Measurements from ENCODE around the gene ASTN2.

ASTN2 gene

GRCh38 chr9:116623715-116624114 is 791.1 kb downstream of the ASTN2 start:
- no peak for ATAC-seq (replicated peaks)
- no peak overlapping the region for H3K4me3 Mint-ChIP-seq
- H3K36me3 Mint-ChIP-seq (ENCODE audit: insufficient read depth) = no peaks in the 10 kb centered on the region
- no peaks in the 10 kb centered on the region for H3K4me1 Mint-ChIP-seq (ENCODE audit: low read depth in 2 of 2)
- no peaks in the 10 kb centered on the region for H3K27me3 Mint-ChIP-seq
- no peaks in the 10 kb centered on the region for H3K9me3 Mint-ChIP-seq
- no peak for DNase-seq
- no peak overlapping the region for H3K27ac Mint-ChIP-seq

- Mint-ChIP-seq H3K4me1 (ENCODE audit: low read depth in 2 of 2) (no peaks in the 10 kb centered on the region), H3K27ac (no peak overlapping the region), H3K36me3 (ENCODE audit: insufficient read depth) (no peaks in the 10 kb centered on the region), H3K27me3 (no peaks in the 10 kb centered on the region), H3K4me3 (no peak overlapping the region), H3K9me3 (peaks cover 0 to 6% of the 10 kb centered on the region in 2 donors)
- DNase-seq = no peak
- ATAC-seq (replicated peaks) = no peak
Measured at GRCh38 chr9:116617389-116617788, 797.5 kb downstream of the ASTN2 start.

- H3K4me1 Mint-ChIP-seq (ENCODE audit: low read depth in 2 of 2) = no peaks in the 10 kb centered on the region
- H3K27ac Mint-ChIP-seq = no peak overlapping the region
- ATAC-seq (replicated peaks) (no peak), DNase-seq (no peak)
- no peaks in the 10 kb centered on the region for H3K36me3 Mint-ChIP-seq (ENCODE audit: insufficient read depth)
- H3K9me3 Mint-ChIP-seq = peaks cover 0 to 8% of the 10 kb centered on the region in 2 donors
- no peak overlapping the region for H3K4me3 Mint-ChIP-seq
- H3K27me3 Mint-ChIP-seq = no peaks in the 10 kb centered on the region
Measured at GRCh38 chr9:116616304-116616914, 798.4 kb downstream of the ASTN2 start.

GRCh38 chr9:116608064-116608463 is 806.8 kb downstream of the ASTN2 start:
- Mint-ChIP-seq H3K9me3 (peaks cover 0 to 8% of the 10 kb centered on the region in 2 donors), H3K27ac (no peak overlapping the region), H3K4me1 (ENCODE audit: low read depth in 2 of 2) (no peaks in the 10 kb centered on the region), H3K36me3 (ENCODE audit: insufficient read depth) (peaks cover 3% of the 10 kb centered on the region), H3K27me3 (no peaks in the 10 kb centered on the region), H3K4me3 (no peak overlapping the region)
- ATAC-seq (replicated peaks) = no peak
- DNase-seq = no peak

- Mint-ChIP-seq H3K36me3 (ENCODE audit: insufficient read depth) (peaks cover 3% of the 10 kb centered on the region), H3K4me1 (ENCODE audit: low read depth in 2 of 2) (no peaks in the 10 kb centered on the region), H3K9me3 (no peaks in the 10 kb centered on the region), H3K4me3 (no peak overlapping the region), H3K27ac (no peak overlapping the region), H3K27me3 (no peaks in the 10 kb centered on the region)
- no peak for DNase-seq
- no peak for ATAC-seq (replicated peaks)
Measured at GRCh38 chr9:116605904-116606341, 808.9 kb downstream of the ASTN2 start.

GRCh38 chr9:116605060-116605459 is 809.8 kb downstream of the ASTN2 start:
- Mint-ChIP-seq H3K36me3 (ENCODE audit: insufficient read depth) (peaks cover 3% of the 10 kb centered on the region), H3K4me1 (ENCODE audit: low read depth in 2 of 2) (no peaks in the 10 kb centered on the region), H3K27ac (no peak overlapping the region), H3K9me3 (no peaks in the 10 kb centered on the region), H3K4me3 (no peak overlapping the region), H3K27me3 (no peaks in the 10 kb centered on the region)
- DNase-seq (no peak), ATAC-seq (replicated peaks) (no peak)

GRCh38 chr9:116604251-116604650 is 810.6 kb downstream of the ASTN2 start:
- Mint-ChIP-seq H3K27me3 (no peaks in the 10 kb centered on the region), H3K36me3 (ENCODE audit: insufficient read depth) (no peaks in the 10 kb centered on the region), H3K4me3 (no peak overlapping the region), H3K27ac (no peak overlapping the region), H3K9me3 (no peaks in the 10 kb centered on the region), H3K4me1 (ENCODE audit: low read depth in 2 of 2) (no peaks in the 10 kb centered on the region)
- DNase-seq (no peak), ATAC-seq (replicated peaks) (no peak)

- no peaks in the 10 kb centered on the region for H3K27me3 Mint-ChIP-seq
- no peak overlapping the region for H3K27ac Mint-ChIP-seq
- H3K4me3 Mint-ChIP-seq = no peak overlapping the region
- no peaks in the 10 kb centered on the region for H3K4me1 Mint-ChIP-seq (ENCODE audit: low read depth in 2 of 2)
- no peaks in the 10 kb centered on the region for H3K9me3 Mint-ChIP-seq
- ATAC-seq (replicated peaks) (no peak), DNase-seq (no peak)
- no peaks in the 10 kb centered on the region for H3K36me3 Mint-ChIP-seq (ENCODE audit: insufficient read depth)
Measured at GRCh38 chr9:116599342-116599884, 815.4 kb downstream of the ASTN2 start.

GRCh38 chr9:116596646-116597045 is 818.2 kb downstream of the ASTN2 start:
- H3K27me3 Mint-ChIP-seq = no peaks in the 10 kb centered on the region
- no peak overlapping the region for H3K4me3 Mint-ChIP-seq
- H3K4me1 Mint-ChIP-seq (ENCODE audit: low read depth in 2 of 2) = no peaks in the 10 kb centered on the region
- H3K27ac Mint-ChIP-seq = no peak overlapping the region
- no peaks in the 10 kb centered on the region for H3K9me3 Mint-ChIP-seq
- ATAC-seq (replicated peaks) (no peak), DNase-seq (no peak)
- H3K36me3 Mint-ChIP-seq (ENCODE audit: insufficient read depth) = no peaks in the 10 kb centered on the region

- H3K4me3 Mint-ChIP-seq = no peak overlapping the region
- DNase-seq (no peak), ATAC-seq (replicated peaks) (no peak)
- H3K4me1 Mint-ChIP-seq (ENCODE audit: low read depth in 2 of 2) = no peaks in the 10 kb centered on the region
- peaks cover 0 to 1% of the 10 kb centered on the region in 2 donors for H3K9me3 Mint-ChIP-seq
- H3K27me3 Mint-ChIP-seq = no peaks in the 10 kb centered on the region
- no peak overlapping the region for H3K27ac Mint-ChIP-seq
- H3K36me3 Mint-ChIP-seq (ENCODE audit: insufficient read depth) = no peaks in the 10 kb centered on the region
Measured at GRCh38 chr9:116594547-116594946, 820.3 kb downstream of the ASTN2 start.

GRCh38 chr9:116592970-116593369 is 821.9 kb downstream of the ASTN2 start:
- Mint-ChIP-seq H3K27me3 (no peaks in the 10 kb centered on the region), H3K27ac (no peak overlapping the region), H3K4me1 (ENCODE audit: low read depth in 2 of 2) (no peaks in the 10 kb centered on the region), H3K4me3 (no peak overlapping the region), H3K36me3 (ENCODE audit: insufficient read depth) (no peaks in the 10 kb centered on the region), H3K9me3 (peaks cover 0 to 2% of the 10 kb centered on the region in 2 donors)
- no peak for DNase-seq
- ATAC-seq (replicated peaks) = no peak

GRCh38 chr9:116589392-116590354 is 825.2 kb downstream of the ASTN2 start:
- Mint-ChIP-seq H3K27me3 (no peaks in the 10 kb centered on the region), H3K9me3 (peaks cover 0 to 2% of the 10 kb centered on the region in 2 donors), H3K27ac (no peak overlapping the region), H3K4me1 (ENCODE audit: low read depth in 2 of 2) (no peaks in the 10 kb centered on the region), H3K4me3 (no peak overlapping the region), H3K36me3 (ENCODE audit: insufficient read depth) (no peaks in the 10 kb centered on the region)
- no peak for ATAC-seq (replicated peaks)
- no peak for DNase-seq

- ATAC-seq (replicated peaks) = no peak
- peaks cover 0 to 2% of the 10 kb centered on the region in 2 donors for H3K9me3 Mint-ChIP-seq
- H3K36me3 Mint-ChIP-seq (ENCODE audit: insufficient read depth) = no peaks in the 10 kb centered on the region
- no peaks in the 10 kb centered on the region for H3K4me1 Mint-ChIP-seq (ENCODE audit: low read depth in 2 of 2)
- no peak overlapping the region for H3K4me3 Mint-ChIP-seq
- no peaks in the 10 kb centered on the region for H3K27me3 Mint-ChIP-seq
- DNase-seq = no peak
- H3K27ac Mint-ChIP-seq = no peak overlapping the region
Measured at GRCh38 chr9:116587919-116588318, 826.9 kb downstream of the ASTN2 start.

- Mint-ChIP-seq H3K9me3 (peaks cover 0 to 2% of the 10 kb centered on the region in 2 donors), H3K36me3 (ENCODE audit: insufficient read depth) (no peaks in the 10 kb centered on the region), H3K4me3 (no peak overlapping the region), H3K27me3 (no peaks in the 10 kb centered on the region), H3K4me1 (ENCODE audit: low read depth in 2 of 2) (no peaks in the 10 kb centered on the region), H3K27ac (no peak overlapping the region)
- no peak for ATAC-seq (replicated peaks)
- DNase-seq = no peak
Measured at GRCh38 chr9:116585896-116586295, 829.0 kb downstream of the ASTN2 start.
